Osteoblast (primary cell): Measurements from ENCODE around the gene ARHGAP23. TPM values are rescaled to one million over a fixed set of nuclear protein-coding genes. Genes with fewer than 3 reads are reported as not detected.
A peak's percentile ranks its signal among the peaks of the same experiment; 100 is the strongest.

Source experiments
- DNase-seq: peaks from one replicate; pipeline ENCODE4 v3.0.0; 2011; ENCODE audit warnings: low spot score, mixed read lengths; ENCODE audit not compliant: insufficient read length; ENCODE audit errors: missing footprints
- H2AFZ ChIP-seq: 2 replicates; pipeline ENCODE4 v1.6.0; 2011; ENCODE audit warnings: mild to moderate bottlenecking, low read length
- H3K27ac ChIP-seq: 2 replicates; pipeline ENCODE4 v1.5.1; 2011; ENCODE audit warnings: mild to moderate bottlenecking, low read depth, low read length, moderate library complexity
- H3K27me3 ChIP-seq: 2 replicates; pipeline ENCODE4 v1.6.0; 2012; ENCODE audit warnings: mild to moderate bottlenecking, control low read depth, inconsistent platforms, low read length, moderate library complexity; ENCODE audit not compliant: insufficient read depth
- H3K36me3 ChIP-seq: 2 replicates; pipeline ENCODE4 v1.5.1; 2011; ENCODE audit warnings: mild to moderate bottlenecking, low read length, control low read depth, moderate library complexity; ENCODE audit not compliant: insufficient read depth
- H3K4me1 ChIP-seq: 2 replicates; pipeline ENCODE4 v1.5.1; 2011; ENCODE audit warnings: mild to moderate bottlenecking, low read length, control low read depth, moderate library complexity; ENCODE audit not compliant: insufficient read depth
- H3K4me2 ChIP-seq: 2 replicates; pipeline ENCODE4 v1.6.0; 2011; ENCODE audit warnings: mild to moderate bottlenecking, low read length; ENCODE audit not compliant: insufficient read depth
- H3K4me3 ChIP-seq: fragments of 200-600 bp; sonication (generic); 3 replicates; pipeline ENCODE4 v1.5.1; 2012; ENCODE audit warnings: mild to moderate bottlenecking, low read length, inconsistent platforms; ENCODE audit not compliant: insufficient read depth
- H3K79me2 ChIP-seq: 2 replicates; pipeline ENCODE4 v1.6.0; 2012; ENCODE audit warnings: mild to moderate bottlenecking, low read length, control low read depth, inconsistent platforms; ENCODE audit not compliant: insufficient read depth
- H3K9me3 ChIP-seq: 2 replicates; pipeline ENCODE4 v1.5.1; 2011; ENCODE audit warnings: low read depth, low read length, control low read depth
- H4K20me1 ChIP-seq: 2 replicates; pipeline ENCODE4 v1.6.0; 2012; ENCODE audit warnings: mild to moderate bottlenecking, low read length, control low read depth; ENCODE audit not compliant: insufficient read depth
- CTCF ChIP-seq: IDR thresholded peaks from 2 replicates; pipeline ENCODE4 v1.5.1; 2011; ENCODE audit warnings: mild to moderate bottlenecking, low read depth, low read length, moderate library complexity; ENCODE audit errors: extremely low read depth
- total RNA-seq: library from RNA; depleted of rRNA; stranded (reverse); fragments of >200 nt; gene quantifications from 2 replicates; pipeline ENCODE4 v1.2.3, GENCODE V29; 2012

ARHGAP23 gene
- total RNA-seq, 1 donor: 47.0 TPM

DNA sequence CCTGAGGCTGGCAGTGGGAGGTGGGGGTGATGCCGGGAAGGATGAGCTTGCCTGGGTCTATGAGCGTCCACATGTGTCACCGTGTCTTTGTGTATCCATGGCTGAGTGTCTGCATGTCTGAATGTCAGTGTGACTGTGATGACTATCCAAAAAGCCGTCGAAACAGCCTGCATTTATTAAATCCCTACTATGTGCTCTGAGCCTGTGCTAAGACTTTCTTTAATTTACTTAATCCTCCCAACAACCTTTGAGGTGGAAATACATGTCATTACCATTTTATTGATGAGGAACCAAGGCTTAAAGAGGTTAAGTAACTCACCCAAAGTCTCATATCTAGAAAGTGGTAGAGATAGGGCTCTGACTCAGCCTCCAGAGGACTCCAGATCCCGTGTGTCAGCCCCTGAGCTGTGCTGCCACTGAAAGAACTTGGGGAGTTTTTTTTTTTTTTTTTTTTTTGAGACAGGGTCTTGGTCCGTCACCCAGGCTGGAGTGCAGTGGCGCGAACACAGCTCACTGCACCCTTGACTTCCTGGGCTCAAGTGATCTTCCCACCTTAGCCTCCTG lies 20.0 kb downstream of the ARHGAP23 start:
- Histone ChIP-seq H3K9me3 (no peaks in the 10 kb centered on the region), H3K36me3 (peaks cover 3% of the 10 kb centered on the region), H3K27me3 (no peaks in the 10 kb centered on the region), H4K20me1 (peaks cover 20% of the 10 kb centered on the region), H3K79me2 (peaks cover 88% of the 10 kb centered on the region), H3K4me2 (peak overlapping the region; percentile 32), H3K27ac (peak overlapping the region; percentile 75), H2AFZ (no peak overlapping the region), H3K4me3 (peak overlapping the region; percentile 12), H3K4me1 (peaks cover 67% of the 10 kb centered on the region)
- TF ChIP-seq CTCF: no peak
- peak; percentile 71 for DNase-seq

DNA sequence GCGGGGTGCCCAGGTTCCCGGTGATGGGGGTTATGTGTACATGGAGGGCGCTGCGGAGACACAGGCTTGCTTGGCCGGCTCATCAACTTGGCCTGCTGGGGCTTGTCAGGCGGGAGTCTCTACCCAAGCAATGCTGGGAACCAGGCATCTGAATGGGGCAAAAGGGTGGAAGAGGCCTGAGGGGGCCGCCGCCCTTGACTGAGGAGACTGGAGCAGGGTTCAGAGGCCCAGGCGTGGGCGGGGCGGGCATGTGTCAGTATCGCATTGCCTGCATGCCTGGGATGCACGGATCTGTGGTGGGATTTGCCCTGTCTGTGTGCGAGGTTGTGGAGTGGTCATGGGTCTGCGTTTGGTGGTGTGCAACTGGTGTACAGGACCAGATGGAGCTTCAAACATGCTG lies 21.1 kb downstream of the ARHGAP23 start:
- peak; percentile 49 for DNase-seq
- peaks cover 12% of the 10 kb centered on the region for H4K20me1 ChIP-seq
- H3K4me2 ChIP-seq: no peak overlapping the region
- H3K4me1 ChIP-seq: peaks cover 64% of the 10 kb centered on the region
- no peak for TF ChIP-seq CTCF
- H3K79me2 ChIP-seq: peaks cover 84% of the 10 kb centered on the region
- H3K27me3 ChIP-seq: no peaks in the 10 kb centered on the region
- no peak overlapping the region for H3K4me3 ChIP-seq
- H3K9me3 ChIP-seq: no peaks in the 10 kb centered on the region
- peak overlapping the region; percentile 75 for H3K27ac ChIP-seq
- H2AFZ ChIP-seq: no peak overlapping the region
- H3K36me3 ChIP-seq: peaks cover 3% of the 10 kb centered on the region

DNA sequence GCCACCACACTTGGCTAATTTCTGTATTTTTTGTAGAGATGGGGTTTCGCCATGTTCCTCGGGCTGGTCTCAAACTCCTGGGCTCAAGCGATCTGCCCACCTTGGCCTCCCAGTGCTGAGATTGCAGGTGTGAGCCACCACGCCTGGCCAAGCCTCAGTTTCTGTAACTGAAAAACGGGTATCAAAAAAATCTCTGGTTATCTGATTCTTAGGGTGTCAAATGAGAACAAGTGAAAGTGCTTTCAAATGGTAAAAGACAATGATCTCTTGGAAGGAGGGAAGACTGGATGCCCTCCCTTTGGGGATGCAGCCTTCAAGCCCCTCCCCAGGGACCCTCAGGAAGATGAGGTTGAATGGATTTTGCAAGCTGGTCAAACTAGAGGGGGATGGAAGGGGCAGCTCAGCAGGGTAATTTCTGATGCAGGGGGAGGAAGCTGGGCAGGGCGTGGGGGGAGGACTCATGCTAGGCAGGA lies 22.3 kb downstream of the ARHGAP23 start:
- Histone ChIP-seq H3K27ac (peak overlapping the region; percentile 91), H3K79me2 (peaks cover 92% of the 10 kb centered on the region), H3K36me3 (peaks cover 3% of the 10 kb centered on the region), H4K20me1 (peaks cover 22% of the 10 kb centered on the region), H2AFZ (no peak overlapping the region), H3K27me3 (no peaks in the 10 kb centered on the region), H3K4me1 (peaks cover 75% of the 10 kb centered on the region), H3K4me3 (no peak overlapping the region), H3K4me2 (peak overlapping the region; percentile 81), H3K9me3 (no peaks in the 10 kb centered on the region)
- no peak for DNase-seq
- no peak for TF ChIP-seq CTCF

- Histone ChIP-seq H3K79me2 (peaks cover 92% of the 10 kb centered on the region), H3K4me1 (peaks cover 81% of the 10 kb centered on the region), H3K9me3 (no peaks in the 10 kb centered on the region), H3K4me2 (peak overlapping the region; percentile 81), H2AFZ (peak overlapping the region; percentile 30), H4K20me1 (peaks cover 28% of the 10 kb centered on the region), H3K27me3 (no peaks in the 10 kb centered on the region), H3K36me3 (peaks cover 3% of the 10 kb centered on the region), H3K4me3 (peak overlapping the region; percentile 54), H3K27ac (peak overlapping the region; percentile 91)
- peak; percentile 97 for DNase-seq
- TF ChIP-seq CTCF: no peak
Observed at GRCh38 chr17:38451030-38451839, 23.0 kb downstream of the ARHGAP23 start.
